ENCODE data around the gene GPR151.

Gene GPR151

GRCh38 chr5:146510559-146511125 is 5.3 kb downstream of the GPR151 start:
- no peak overlapping the region for H3K4me3 ChIP-seq (ENCODE audit: low read depth, low read length)
- no peak for TF ChIP-seq CTCF (conservative IDR thresholded peaks at IDR 0.05; ENCODE audit: low read depth, low read length)
- DNase-seq (ENCODE audit: low read depth): peak; percentile 76

- no peak overlapping the region for H3K4me3 ChIP-seq (ENCODE audit: low read depth, low read length)
- TF ChIP-seq CTCF (conservative IDR thresholded peaks at IDR 0.05; ENCODE audit: low read depth, low read length): no peak
- no peak for DNase-seq (ENCODE audit: low read depth)
Measured at GRCh38 chr5:146507428-146507827, 8.6 kb downstream of the GPR151 start.

GRCh38 chr5:146499680-146500079 is 16.3 kb downstream of the GPR151 start:
- no peak for DNase-seq (ENCODE audit: low read depth)
- no peak for TF ChIP-seq CTCF (conservative IDR thresholded peaks at IDR 0.05; ENCODE audit: low read depth, low read length)
- no peak overlapping the region for H3K4me3 ChIP-seq (ENCODE audit: low read depth, low read length)

GRCh38 chr5:146494656-146495055 is 21.3 kb downstream of the GPR151 start:
- DNase-seq (ENCODE audit: low read depth): no peak
- no peak for TF ChIP-seq CTCF (conservative IDR thresholded peaks at IDR 0.05; ENCODE audit: low read depth, low read length)

GRCh38 chr5:146490089-146490843 is 25.7 kb downstream of the GPR151 start:
- no peak overlapping the region for H3K4me3 ChIP-seq (ENCODE audit: low read depth, low read length)
- no peak for TF ChIP-seq CTCF (conservative IDR thresholded peaks at IDR 0.05; ENCODE audit: low read depth, low read length)
- no peak for DNase-seq (ENCODE audit: low read depth)

More at GRCh38 chr5:146494656-146495055, 21.3 kb downstream of the GPR151 start:
- no peak overlapping the region for H3K4me3 ChIP-seq (ENCODE audit: low read depth, low read length)

- no peak for DNase-seq (ENCODE audit: low read depth)
- H3K4me3 ChIP-seq (ENCODE audit: low read depth, low read length): no peak overlapping the region
- TF ChIP-seq CTCF (conservative IDR thresholded peaks at IDR 0.05; ENCODE audit: low read depth, low read length): no peak
Measured at GRCh38 chr5:146484714-146485391, 31.1 kb downstream of the GPR151 start.

All from choroid plexus epithelial cell (primary cell).